Endothelial cell of umbilical vein (primary cell): ENCODE results near the gene RERGL. TPM values are rescaled to one million over a fixed set of nuclear protein-coding genes. Genes with fewer than 3 reads are reported as not detected.

Source experiments
- BruUV-seq: library from RNA; stranded (reverse); fragments of 400-500 nt; replicated peaks from 2 replicates; lab custom pipeline; 2021; lab: Mats Ljungman, UMichigan
- CTCF ChIA-PET: fragments of 300-600, 350-600 bp; sonication (Branson Sonifier 250); formaldehyde crosslinking; loops from one replicate; lab custom pipeline; 2021; ENCODE audit warnings: antibody characterized with exemption, inconsistent platforms; lab: Charles Lee
- POLR2A ChIA-PET: fragments of 300-600, 350-600 bp; sonication (Branson Sonifier 250); formaldehyde crosslinking; loops from one replicate; lab custom pipeline; 2021; ENCODE audit warnings: antibody characterized with exemption, inconsistent platforms; lab: Charles Lee
- DNase-seq: peaks from one replicate; pipeline ENCODE4 v3.0.0-alpha.2; 2011; ENCODE audit warnings: low read depth, low spot score
- FAIRE-seq: peaks from 2 replicates; lab custom pipeline; 2011; peaks lifted over from hg19 to GRCh38; lab: Jason Lieb, UNC
- H2AFZ ChIP-seq: 2 replicates; pipeline ENCODE4 v1.6.0; 2012; ENCODE audit warnings: low read depth, low read length, control low read depth, inconsistent platforms
- H3K27ac ChIP-seq: 2 replicates; pipeline ENCODE4 v1.5.1; 2011; ENCODE audit warnings: low read depth, mild to moderate bottlenecking, control low read depth, low read length, moderate library complexity; ENCODE audit not compliant: insufficient read depth
- H3K27me3 ChIP-seq, 2 experiments: 2 replicates each; pipeline versions ENCODE4 v1.6.0 to v1.6.1; 2011; ENCODE audit warnings: low read length in 2 of 2, mixed read lengths in 1 of 2; ENCODE audit not compliant: control insufficient read depth in 2 of 2, insufficient read depth in 2 of 2
- H3K36me3 ChIP-seq, 2 experiments: 2 replicates in 1 of 2; 3 replicates in 1 of 2; pipeline ENCODE4 v1.5.1; 2011; ENCODE audit warnings: low read length in 2 of 2, mild to moderate bottlenecking in 1 of 2, moderate library complexity in 1 of 2; ENCODE audit not compliant: control insufficient read depth in 2 of 2, insufficient read depth in 2 of 2; ENCODE audit errors: extremely low read depth in 1 of 2
- H3K4me1 ChIP-seq: 3 replicates; pipeline ENCODE4 v1.5.1; 2011; ENCODE audit warnings: mild to moderate bottlenecking, low read length; ENCODE audit not compliant: control insufficient read depth, insufficient read depth; ENCODE audit errors: extremely low read depth
- H3K4me2 ChIP-seq: 2 replicates; pipeline ENCODE4 v1.6.1; 2011; ENCODE audit warnings: low read length, control low read depth, mixed read lengths; ENCODE audit not compliant: insufficient read depth
- H3K4me3 ChIP-seq, 3 experiments: fragments of 200-600 bp in 1 of 3; sonication (generic), shearing (Covaris generic) in 1 of 3; replicated peaks in 1 of 3; 2 replicates each; pipeline ENCODE4 v1.5.1; 2011 to 2016; ENCODE audit warnings: control low read depth in 3 of 3, low read length in 3 of 3, mild to moderate bottlenecking in 2 of 3, inconsistent platforms in 1 of 3, low read depth in 1 of 3, moderate library complexity in 1 of 3; ENCODE audit not compliant: insufficient read depth in 1 of 3
- H3K79me2 ChIP-seq: 2 replicates; pipeline ENCODE4 v1.6.0; 2012; ENCODE audit warnings: low read length, inconsistent platforms; ENCODE audit not compliant: control insufficient read depth, insufficient read depth
- H3K9ac ChIP-seq: replicated peaks from 2 replicates; pipeline ENCODE3; 2011; ENCODE audit warnings: low read length, control low read depth; ENCODE audit not compliant: insufficient read depth; ENCODE audit errors: extremely low read depth
- H3K9me1 ChIP-seq: replicated peaks from 3 replicates; pipeline ENCODE4 v1.6.0; 2011; ENCODE audit warnings: mild to moderate bottlenecking, low read length; ENCODE audit not compliant: control insufficient read depth, insufficient read depth; ENCODE audit errors: extremely low read depth
- H3K9me3 ChIP-seq: replicated peaks from 2 replicates; pipeline ENCODE4 v1.5.1; 2012; ENCODE audit warnings: low read length, inconsistent platforms; ENCODE audit not compliant: control insufficient read depth, insufficient read depth
- H4K20me1 ChIP-seq: replicated peaks from 2 replicates; pipeline ENCODE3; 2011; ENCODE audit warnings: mild to moderate bottlenecking, low read length; ENCODE audit not compliant: control insufficient read depth, insufficient read depth; ENCODE audit errors: extremely low read depth
- CTCF ChIP-seq, 2 donors: IDR thresholded peaks; 1 replicate in 1 of 2; 2 replicates in 1 of 2; pipeline ENCODE4 v1.5.1; 2011; ENCODE audit warnings: low read length in 2 of 2, mild to moderate bottlenecking in 2 of 2, moderate library complexity in 2 of 2, control low read depth in 1 of 2, inconsistent platforms in 1 of 2, low read depth in 1 of 2; ENCODE audit not compliant: insufficient read depth in 1 of 2; ENCODE audit errors: extremely low read depth in 1 of 2
- EZH2 ChIP-seq: IDR thresholded peaks from 2 replicates; pipeline ENCODE4 v1.6.1; 2012; ENCODE audit warnings: borderline replicate concordance, low read depth, mild to moderate bottlenecking, moderate library complexity, low read length, inconsistent platforms; ENCODE audit not compliant: severe bottlenecking
- FOS ChIP-seq: IDR thresholded peaks from 2 replicates; pipeline ENCODE4 v1.6.1; 2011; ENCODE audit warnings: mild to moderate bottlenecking, low read length, moderate library complexity, borderline replicate concordance; ENCODE audit not compliant: insufficient read depth
- GATA2 ChIP-seq: IDR thresholded peaks from 2 replicates; pipeline ENCODE4 v1.7.0; 2011; ENCODE audit warnings: low read depth, mild to moderate bottlenecking, moderate library complexity, mixed read lengths, low read length; ENCODE audit not compliant: insufficient read length, insufficient read depth
- MAX ChIP-seq: IDR thresholded peaks from 2 replicates; pipeline ENCODE4 v1.6.1; 2011; ENCODE audit not compliant: insufficient read depth, insufficient read length
- MYC ChIP-seq: IDR thresholded peaks from one replicate; pipeline ENCODE4 v1.6.1; 2011; ENCODE audit warnings: mild to moderate bottlenecking, low read depth, low read length
- POLR2AphosphoS5 ChIP-seq: IDR thresholded peaks from 2 replicates; pipeline ENCODE4 v1.6.1; 2012; ENCODE audit warnings: low read depth, mild to moderate bottlenecking, control low read depth, low read length, moderate library complexity; ENCODE audit not compliant: insufficient read depth
- dilution Hi-C: fragments of 300-500 bp; cut with MboI; formaldehyde crosslinking; loops from one replicate; pipeline ENCODE4 v1.15.0; 2019; ENCODE audit warnings: low sequenced_read_pairs; ENCODE audit not compliant: extremely low pct_ligation_motif_present
- intact Hi-C: fragments of 100-400 bp; cut with micrococcal nuclease; formaldehyde crosslinking; loops from one replicate; pipeline ENCODE4 v1.10.0; 2022
- polyA plus RNA-seq, 4 experiments: library from polyadenylated mRNA; depleted of rRNA in 3 of 4; stranded (reverse) in 3 of 4; unstranded in 1 of 4; fragments of >200 nt; gene quantifications; 2 replicates each; pipeline versions ENCODE4 v1.2.1 to v1.2.3, GENCODE V29; 2011 to 2012; ENCODE audit warnings: missing spikeins in 1 of 4
- total RNA-seq: library from RNA; stranded (reverse); gene quantifications from 2 replicates; pipeline ENCODE4 v1.2.3, GENCODE V29; 2021

Gene RERGL
- total and polyA plus RNA-seq, 2 donors (not counting 3 experiments of a cell fraction or from before 2014, with no cell fraction given): not detected

- H2AFZ ChIP-seq: no peak overlapping the region
- FAIRE-seq: no peak
- no TSS peak for BruUV-seq
- ChIA-PET POLR2A (no interaction called here), CTCF (no interaction called here)
- no peaks in the 10 kb centered on the region for H3K4me1 ChIP-seq
- no peaks in the 10 kb centered on the region for H4K20me1 ChIP-seq
- H3K79me2 ChIP-seq: no peaks in the 10 kb centered on the region
- TF ChIP-seq EZH2 (no peak), POLR2AphosphoS5 (no peak), FOS (no peak), GATA2 (no peak), CTCF (IDR thresholded peaks at IDR 0.05; ENCODE audit: extremely low read depth in 1 of 2, insufficient read depth in 1 of 2, low read depth in 1 of 2, low read length in 2 of 2) (no peak), MAX (no peak), MYC (no peak)
- intact Hi-C loops: no loop called here
- no peak overlapping the region for H3K4me2 ChIP-seq
- peaks cover 4% of the 10 kb centered on the region for H3K9me3 ChIP-seq
- no peak for DNase-seq
- no peaks in the 10 kb centered on the region for H3K36me3 ChIP-seq
- H3K4me3 ChIP-seq: no peak overlapping the region
- no peak overlapping the region for H3K9ac ChIP-seq
- no peaks in the 10 kb centered on the region for H3K9me1 ChIP-seq
- dilution Hi-C loops: no loop called here
- no peaks in the 10 kb centered on the region for H3K27me3 ChIP-seq
- no peak overlapping the region for H3K27ac ChIP-seq
These were observed 33.7 kb upstream of the RERGL start for GRCh38 chr12:18123707-18124106.
